Stimulated activated CD4-positive, alpha-beta T cell treated with anti-CD3 and anti-CD28 coated beads, Interleukin-4, amount 100 ng/mL, for 1 hour (primary cell): ENCODE results near the gene MS4A5.
"Not testable (repeated sequence)": the region's sequence is repeated elsewhere in the genome, so short reads cannot be mapped to it uniquely, and the experiment has no call there.

ENCODE experiments used
- DNase-seq: peaks from one replicate; pipeline ENCODE4 v3.0.0-alpha.2; 2020

Gene MS4A5, protein sequence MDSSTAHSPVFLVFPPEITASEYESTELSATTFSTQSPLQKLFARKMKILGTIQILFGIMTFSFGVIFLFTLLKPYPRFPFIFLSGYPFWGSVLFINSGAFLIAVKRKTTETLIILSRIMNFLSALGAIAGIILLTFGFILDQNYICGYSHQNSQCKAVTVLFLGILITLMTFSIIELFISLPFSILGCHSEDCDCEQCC

DNA sequence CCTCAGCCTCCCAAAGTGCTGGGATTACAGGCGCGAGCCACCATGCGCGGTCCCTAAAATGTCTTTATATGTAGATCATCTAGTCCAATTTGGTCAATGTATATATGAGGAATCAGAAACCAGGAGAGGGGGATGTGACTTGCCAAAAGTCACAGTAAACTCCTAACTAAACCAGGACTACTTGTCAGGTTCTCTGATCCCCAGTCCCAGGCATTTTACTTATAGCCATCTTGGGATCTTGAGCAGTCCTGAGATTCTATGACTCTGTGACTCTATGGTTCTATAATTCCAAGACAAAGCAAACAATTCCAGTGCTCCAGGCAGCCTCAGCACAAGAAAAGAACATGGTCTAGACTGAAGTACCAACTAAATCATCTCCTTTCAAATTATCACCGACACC lies at the start of gene MS4A5:
MS4A5 (plus strand) TSS at position 301 of the 400 bp plus-strand sequence. CDS start 103 bp downstream, outside the sequence.
- no peak for DNase-seq

GRCh38 chr11:60389279-60389910 lies 40.0 kb upstream of the MS4A5 start:
- DNase-seq: no peak

DNA sequence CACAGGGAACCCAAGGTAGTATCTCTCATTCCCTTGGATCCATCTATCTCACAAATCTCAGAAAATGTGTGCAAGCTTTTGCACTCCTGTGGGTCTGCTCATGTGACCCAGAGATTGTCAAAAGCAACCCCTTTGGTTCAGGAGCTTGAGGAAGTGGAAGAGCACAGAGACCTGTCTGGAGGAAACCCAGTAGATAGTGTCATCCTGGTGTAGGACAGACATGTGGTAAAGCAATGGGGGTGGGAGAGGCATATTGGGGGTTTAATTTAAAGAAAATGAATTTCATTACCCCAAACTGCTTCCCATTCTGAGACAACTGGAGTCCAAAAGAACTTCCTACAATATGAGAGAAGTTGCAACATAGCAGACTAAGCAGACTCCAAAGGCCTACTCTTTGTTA lies 39.0 kb upstream of the MS4A5 start:
- no peak for DNase-seq

DNA sequence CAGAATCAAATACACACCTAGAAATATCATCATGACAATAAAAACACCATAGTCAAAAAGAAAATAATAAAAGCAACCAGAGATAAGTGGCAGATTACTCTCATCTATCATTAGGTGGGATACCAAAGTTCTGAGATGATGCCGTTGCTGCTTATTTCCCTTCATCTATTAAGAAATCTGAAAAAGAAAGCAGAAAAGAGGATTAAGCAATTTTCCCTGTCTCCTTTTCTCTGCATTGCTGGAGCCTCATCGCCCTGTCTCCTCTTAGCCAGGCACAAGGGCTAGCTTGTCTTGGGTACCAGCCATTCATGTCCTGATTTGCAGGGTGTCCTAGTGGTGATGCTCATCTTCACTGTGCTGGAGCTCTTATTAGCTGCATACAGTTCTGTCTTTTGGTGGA lies 37.0 kb upstream of the MS4A5 start:
- DNase-seq: no peak

GRCh38 chr11:60393016-60393415 lies 36.4 kb upstream of the MS4A5 start:
- no peak for DNase-seq

DNA sequence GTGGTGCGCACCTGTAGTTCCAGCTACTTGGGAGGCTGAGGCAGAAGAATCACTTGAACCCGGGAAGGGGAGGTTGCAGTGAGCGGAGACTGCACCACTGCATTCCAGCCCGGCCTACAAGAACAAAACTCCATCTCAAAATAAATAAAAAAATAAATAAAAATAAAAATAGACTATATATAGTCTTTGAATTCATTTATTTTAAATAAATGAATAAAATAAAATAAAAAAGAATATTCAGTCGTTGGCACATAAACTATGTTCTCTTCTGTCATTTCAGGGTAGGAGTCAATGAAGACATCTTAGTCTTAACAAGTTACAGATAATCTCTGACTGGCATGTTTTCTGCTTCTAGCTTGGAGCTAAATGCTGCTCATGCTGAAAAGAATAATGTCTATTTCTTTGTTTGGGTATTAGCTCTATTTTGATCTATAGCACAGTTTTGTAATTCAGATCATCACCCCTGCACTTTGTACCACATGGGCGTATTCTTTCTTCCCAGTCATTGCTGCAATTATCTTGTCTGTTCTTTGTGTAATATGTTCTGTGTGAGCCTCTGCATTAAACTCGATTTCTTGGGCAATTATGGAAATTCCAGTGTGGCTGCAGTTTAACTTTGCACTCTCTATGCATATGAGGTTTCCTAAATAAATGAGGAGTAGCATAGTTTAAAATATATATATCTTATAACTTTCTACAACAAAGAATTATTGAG lies 34.5 kb upstream of the MS4A5 start:
- no peak for DNase-seq

GRCh38 chr11:60396382-60396781 lies 33.0 kb upstream of the MS4A5 start, which contains the start of gene MS4A14:
MS4A14 (plus strand) TSS chr11:60396459; CDS start chr11:60396579, 120 bp downstream.
- DNase-seq: no peak

GRCh38 chr11:60396799-60397198 lies 32.6 kb upstream of the MS4A5 start:
- no peak for DNase-seq

GRCh38 chr11:60420015-60420414 lies 9.4 kb upstream of the MS4A5 start:
- no peak for DNase-seq

- DNase-seq: no peak
These were observed 6.8 kb upstream of the MS4A5 start for GRCh38 chr11:60422609-60423008.

- no peak for DNase-seq
These were observed 855 bp upstream of the MS4A5 start for GRCh38 chr11:60428517-60428916.

GRCh38 chr11:60431251-60431650 lies 1.9 kb downstream of the MS4A5 start:
- no peak for DNase-seq

- DNase-seq: no peak
These were observed 4.0 kb downstream of the MS4A5 start for GRCh38 chr11:60433401-60433800.

DNA sequence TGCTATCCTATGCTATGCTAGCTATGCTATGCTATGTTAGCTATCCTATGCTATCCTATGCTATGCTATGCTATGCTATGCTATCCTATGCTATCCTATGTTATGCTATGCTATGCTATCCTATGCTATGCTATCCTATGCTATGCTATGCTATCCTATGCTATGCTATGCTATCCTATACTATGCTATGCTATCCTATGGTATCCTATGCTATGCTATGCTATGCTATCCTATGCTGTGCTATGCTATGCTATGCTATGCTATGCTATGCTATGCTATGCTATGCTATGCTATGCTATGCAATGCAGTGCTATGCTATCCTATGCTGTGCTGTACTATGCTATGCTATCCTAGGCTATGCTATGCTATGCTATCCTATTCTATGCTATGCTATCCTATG lies 17.7 kb downstream of the MS4A5 start:
- DNase-seq: no peak

DNA sequence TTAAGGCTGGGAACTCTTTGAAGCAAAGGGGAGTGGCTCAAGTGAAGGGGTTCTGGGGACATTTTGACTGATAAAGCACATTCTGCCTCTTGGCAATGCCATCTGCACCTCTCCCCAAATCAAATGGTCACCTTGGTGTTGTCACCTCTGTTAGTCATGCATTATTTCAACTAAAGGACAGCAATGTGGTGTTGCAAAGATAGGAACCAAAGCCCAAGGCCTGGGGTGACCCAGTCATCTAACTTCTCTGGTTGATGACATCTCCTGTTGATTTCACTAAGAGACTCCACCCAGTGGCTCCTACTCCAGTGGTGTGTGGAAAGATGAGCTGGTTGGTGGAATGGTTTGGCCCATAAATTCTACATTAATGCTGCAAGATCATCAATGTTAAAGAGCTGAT lies 18.5 kb downstream of the MS4A5 start:
- DNase-seq: no peak

DNA sequence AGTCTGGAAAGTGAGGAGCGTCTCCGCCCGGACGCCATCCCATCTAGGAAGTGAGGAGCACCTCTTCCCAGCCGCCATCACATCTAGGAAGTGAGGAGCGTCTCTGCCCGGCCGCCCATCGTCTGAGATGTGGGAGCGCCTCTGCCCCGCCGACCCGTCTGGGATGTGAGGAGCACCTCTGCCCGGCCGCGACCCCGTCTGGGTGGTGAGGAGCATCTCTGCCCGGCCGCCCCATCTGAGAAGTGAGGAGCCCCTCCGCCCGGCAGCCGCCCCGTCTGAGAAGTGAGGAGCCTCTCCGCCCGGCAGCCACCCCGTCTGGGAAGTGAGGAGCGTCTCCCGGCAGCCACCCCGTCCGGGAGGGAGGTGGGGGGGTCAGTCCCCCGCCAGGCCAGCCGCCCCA lies 21.8 kb downstream of the MS4A5 start:
- DNase-seq: not testable (repeated sequence)

DNA sequence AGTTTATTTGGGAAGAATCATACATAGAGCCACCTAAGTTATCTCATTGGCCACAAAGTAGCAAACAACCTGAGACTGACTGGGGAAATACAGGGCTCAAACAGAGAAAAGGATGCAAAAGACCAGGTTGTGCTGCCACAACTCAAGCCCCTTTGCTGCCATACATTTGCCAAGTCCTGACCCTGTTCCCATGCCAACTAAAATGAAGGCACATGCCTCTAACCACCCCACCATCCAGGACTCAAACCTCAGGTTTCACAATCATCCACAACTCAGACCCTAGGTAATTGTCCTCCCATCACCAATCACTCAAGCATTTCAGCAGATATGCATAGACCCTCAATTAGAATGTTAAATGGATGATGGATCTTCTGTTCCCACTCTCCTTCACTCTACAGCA lies 24.8 kb downstream of the MS4A5 start:
- DNase-seq: no peak

DNA sequence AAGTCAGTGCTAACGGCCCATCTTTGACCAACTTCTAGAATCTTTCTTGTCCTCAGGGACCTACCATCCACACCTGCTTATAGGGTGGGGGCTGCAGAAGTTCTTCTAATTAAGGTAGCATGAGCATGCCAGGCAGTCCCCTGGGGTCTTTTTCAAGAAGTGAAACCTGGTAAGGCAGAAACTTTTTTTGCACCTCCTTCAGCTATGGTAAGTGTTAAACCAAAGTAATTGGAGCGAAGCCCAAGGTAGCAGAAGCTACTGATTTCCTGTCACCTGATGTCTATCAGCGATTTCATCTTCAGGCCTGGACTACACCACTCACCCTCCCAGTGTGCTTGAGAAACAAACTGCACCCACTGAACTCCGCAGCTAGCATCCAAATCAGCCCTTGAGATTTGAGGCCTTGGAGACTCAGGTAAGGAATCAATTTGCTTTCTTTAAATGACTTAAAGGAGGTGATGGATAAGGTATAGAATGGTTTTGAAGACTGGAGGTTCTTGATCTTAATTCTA lies 26.2 kb downstream of the MS4A5 start, which contains the start of gene MS4A1:
MS4A1 (plus strand) TSS at position 317 of the 512 bp plus-strand sequence. CDS start 6,528 bp downstream, outside the sequence.
- DNase-seq: no peak

DNA sequence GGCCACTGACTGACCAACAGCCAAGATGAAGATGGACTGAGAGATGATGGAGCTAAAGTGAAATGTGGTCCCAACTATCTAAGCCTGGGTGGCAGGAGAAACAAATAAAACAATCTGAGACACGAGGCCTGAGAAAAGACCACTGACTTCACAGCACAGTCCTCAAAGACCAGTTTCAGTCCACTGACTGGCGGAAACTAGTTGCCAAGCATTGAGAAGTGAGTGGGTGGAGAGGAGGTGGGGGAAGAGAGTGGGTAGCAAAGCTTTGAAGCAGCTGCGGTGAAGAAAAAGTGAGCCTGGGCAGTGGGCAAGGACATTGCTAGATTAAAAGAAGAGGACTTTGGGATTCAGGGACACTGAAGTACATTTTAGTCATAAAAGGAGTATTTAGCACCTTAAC lies 28.2 kb downstream of the MS4A5 start:
- DNase-seq: no peak

DNA sequence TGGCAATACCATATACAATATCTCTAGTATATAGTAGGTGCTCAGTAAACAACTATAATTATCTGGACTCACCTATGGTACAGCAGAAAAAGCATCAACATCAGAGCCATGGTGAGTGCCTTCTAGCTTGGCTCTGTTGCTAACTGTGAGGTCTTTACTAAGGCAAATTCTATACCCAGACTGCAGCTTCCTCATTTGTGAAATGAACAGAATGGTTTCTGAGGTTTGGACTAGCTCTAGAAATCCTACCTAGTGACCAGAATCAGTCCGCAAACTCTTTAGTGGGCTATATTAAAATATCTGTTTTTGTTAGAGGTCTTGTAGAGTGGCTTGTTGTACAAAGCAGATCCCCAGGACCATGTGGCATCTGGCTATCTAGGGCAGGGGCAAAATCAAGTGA lies 30.0 kb downstream of the MS4A5 start:
- DNase-seq: no peak

DNA sequence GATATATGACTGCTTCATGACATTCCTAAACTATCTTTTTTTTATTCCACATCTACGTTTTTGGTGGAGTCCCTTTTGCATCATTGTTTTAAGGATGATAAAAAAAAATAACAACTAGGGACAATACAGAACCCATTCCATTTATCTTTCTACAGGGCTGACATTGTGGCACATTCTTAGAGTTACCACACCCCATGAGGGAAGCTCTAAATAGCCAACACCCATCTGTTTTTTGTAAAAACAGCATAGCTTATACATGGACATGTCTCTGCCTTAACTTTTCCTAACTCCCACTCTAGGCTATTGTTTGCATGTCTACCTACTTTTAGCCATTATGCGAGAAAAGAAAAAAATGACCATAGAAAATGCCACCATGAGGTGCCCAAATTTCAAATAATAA lies 39.5 kb downstream of the MS4A5 start:
- no peak for DNase-seq

GRCh38 chr11:60469723-60470122 lies 40.4 kb downstream of the MS4A5 start:
- DNase-seq: no peak

DNA sequence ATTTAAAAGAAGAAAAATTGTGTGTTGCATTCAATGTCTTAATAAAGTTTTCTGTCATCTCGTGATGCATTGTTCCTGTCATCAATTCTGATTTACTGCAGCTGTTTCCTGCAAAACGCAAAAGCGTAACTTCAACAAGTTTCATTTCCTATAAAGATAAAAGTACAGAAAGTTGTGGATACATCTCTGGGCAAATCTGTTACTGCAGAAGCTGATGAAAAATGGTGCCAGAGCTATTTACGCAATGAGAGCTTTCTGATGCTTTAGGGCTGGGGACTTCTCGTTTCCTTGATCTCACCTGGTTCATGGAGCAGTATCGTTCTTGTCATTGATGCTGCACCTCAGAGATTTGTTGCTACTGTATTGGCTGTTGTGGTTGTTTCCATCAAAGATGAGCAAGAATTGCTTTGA lies 47.7 kb downstream of the MS4A5 start:
- no peak for DNase-seq

- no peak for DNase-seq
These were observed 53.0 kb downstream of the MS4A5 start for GRCh38 chr11:60482361-60482760.
